Amniotic stem cell (primary cell): Measurements from ENCODE around the gene SLC16A13.
A peak's percentile ranks its signal among the peaks of the same experiment; 100 is the strongest.
"Not testable (repeated sequence)": the region's sequence is repeated elsewhere in the genome, so short reads cannot be mapped to it uniquely, and the experiment has no call there.

Experiments
- DNase-seq: peaks from one replicate; lab custom pipeline; 2025; lab: John Stamatoyannopoulos, UW

Gene SLC16A13

GRCh38 chr17:7029659-7030058 is 6.2 kb upstream of the SLC16A13 start:
- no peak for DNase-seq

GRCh38 chr17:7034955-7035590 is 742 bp upstream of the SLC16A13 start:
- DNase-seq: no peak

GRCh38 chr17:7038025-7038862 is 2.4 kb downstream of the SLC16A13 start:
- DNase-seq: no peak

- no peak for DNase-seq
Observed at GRCh38 chr17:7039832-7040231, 4.0 kb downstream of the SLC16A13 start.

GRCh38 chr17:7041607-7042500 is 6.0 kb downstream of the SLC16A13 start:
- DNase-seq: no peak

DNA sequence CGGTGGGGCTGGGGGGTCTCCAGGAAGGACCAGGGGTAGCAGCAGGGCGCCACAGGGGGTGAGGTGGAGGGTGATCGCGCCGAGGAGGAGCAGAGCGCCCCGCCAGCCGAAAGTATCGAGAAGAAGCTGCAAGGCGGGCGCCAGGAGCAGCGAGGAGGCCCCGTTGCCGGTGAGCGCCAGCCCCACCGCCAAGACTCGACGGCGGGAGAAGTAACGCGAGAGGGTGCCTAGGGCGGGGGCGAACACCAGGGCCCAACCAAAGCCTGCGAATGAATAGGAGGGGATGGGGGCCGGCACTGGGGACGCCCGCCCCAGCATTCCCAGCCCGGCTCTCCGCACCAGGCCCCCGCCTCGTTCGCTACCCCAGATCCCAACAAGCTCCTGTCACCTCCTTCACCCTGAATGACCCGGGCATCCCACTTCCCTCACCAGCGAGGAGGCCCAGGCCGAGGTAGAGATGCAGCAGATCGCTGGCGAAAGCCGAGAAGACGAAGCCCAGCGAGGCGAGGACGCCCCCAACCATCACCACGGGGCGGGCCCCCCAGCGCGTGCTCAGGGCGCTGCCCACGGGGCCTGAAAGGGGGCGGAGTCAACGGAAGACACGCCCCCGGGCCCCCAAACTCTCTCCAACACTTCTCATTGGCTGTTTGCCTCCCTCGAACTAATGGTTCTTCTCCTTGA is 6.8 kb downstream of the SLC16A13 start:
- DNase-seq: no peak

DNA sequence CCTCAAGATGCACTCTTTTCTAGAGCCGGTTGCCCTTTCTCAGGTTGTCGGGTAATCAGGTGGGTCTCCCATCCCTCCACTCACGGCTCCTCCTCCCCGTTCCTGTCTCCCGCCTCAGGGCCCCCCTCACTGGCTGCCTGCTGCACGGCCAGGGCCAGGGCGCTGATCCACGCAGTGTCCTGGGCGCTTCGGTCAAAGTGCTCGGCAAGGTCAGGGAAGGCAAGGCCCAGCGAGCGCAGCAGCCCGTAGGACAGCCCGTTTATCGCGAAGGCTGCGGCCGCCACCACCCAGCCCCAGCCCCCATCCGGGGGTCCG is 7.3 kb downstream of the SLC16A13 start:
- DNase-seq: no peak

- DNase-seq: no peak
Observed at GRCh38 chr17:7043497-7044198, 7.8 kb downstream of the SLC16A13 start, which contains the start of gene SLC16A11. Gene SLC16A11, minus strand, starts transcription at chr17:7044092. Its CDS starts 579 bp downstream, at chr17:7043513.

- DNase-seq: peak; percentile 37
Observed at GRCh38 chr17:7045492-7046126, 9.8 kb downstream of the SLC16A13 start.

DNA sequence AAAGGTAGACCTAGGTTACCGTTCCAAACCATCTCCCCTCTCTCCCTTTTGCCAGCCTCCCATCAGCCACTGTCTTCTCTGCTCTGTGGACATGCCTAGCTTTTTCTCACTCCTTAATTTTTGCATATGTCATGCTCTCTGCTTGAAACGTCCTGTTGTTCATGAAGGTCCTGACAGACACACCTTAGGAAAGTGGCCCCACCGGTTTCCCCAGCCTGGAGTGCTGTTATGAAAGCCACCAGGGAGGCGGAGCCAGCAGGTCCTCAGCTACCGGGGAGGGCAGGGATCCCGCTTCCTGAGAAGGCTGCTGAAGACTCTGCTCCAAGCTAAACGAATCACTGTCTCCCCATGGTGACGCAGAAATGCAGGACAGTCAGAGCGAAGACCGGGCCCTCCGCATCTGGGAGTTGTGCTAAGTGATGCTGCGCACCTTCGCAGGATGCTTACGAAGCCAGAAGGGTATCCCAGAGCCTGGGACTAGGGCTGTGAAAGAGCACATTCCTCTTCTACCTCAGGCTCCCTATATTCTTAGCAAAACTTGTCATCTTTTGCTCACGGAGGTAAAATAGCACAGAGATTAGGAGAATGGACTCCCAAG is 10.4 kb downstream of the SLC16A13 start:
- no peak for DNase-seq

DNA sequence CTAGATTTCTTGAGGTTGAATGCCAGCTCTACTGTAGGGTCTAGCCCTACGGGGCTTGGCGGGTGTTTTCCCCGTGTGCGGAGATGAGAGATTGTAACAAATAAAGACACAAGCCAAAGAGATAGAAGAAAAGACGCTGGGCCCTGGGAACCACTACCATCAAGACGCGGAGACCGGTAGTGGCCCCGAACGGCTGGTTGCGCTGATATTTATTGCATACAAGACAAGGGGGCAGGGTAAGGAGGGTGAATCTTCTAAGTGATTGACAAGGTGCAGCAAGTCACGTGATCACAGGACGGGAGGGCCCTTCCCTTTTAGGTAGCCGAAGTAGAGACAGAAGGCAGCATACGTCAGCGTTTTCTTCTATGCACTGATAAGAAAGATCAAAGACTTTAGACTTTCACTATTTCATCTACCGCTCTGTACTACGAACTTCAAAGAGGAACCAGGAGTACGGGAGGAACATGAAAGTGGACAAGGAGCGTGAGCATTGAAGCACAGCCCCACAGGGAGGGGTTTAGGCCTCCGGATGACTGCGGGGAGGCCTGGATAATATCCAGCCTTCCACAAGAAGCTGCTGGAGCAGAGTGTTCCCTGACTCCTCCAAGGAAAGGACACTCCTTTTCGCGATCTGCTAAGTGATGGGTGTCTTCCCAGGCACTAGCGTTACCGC is 11.0 kb downstream of the SLC16A13 start:
- not testable (repeated sequence) for DNase-seq

DNA sequence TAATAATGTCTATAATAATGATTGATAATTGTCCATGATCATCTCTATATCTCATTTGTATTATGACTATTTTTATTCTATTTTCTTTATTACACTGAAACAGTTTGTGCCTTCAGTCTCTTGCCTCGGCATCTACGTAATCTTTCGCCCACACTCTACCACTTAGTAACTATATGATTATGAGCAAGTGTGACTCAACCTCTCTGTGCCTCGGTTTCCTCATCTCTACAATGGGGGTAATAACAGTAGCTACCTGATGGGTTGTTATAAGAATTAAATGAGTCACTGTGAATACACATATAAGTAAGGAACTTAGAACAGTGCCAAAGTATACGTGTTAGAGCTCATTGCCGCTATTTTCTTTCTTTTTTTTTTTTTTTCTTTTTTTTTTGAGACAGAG is 11.8 kb downstream of the SLC16A13 start:
- no peak for DNase-seq

DNA sequence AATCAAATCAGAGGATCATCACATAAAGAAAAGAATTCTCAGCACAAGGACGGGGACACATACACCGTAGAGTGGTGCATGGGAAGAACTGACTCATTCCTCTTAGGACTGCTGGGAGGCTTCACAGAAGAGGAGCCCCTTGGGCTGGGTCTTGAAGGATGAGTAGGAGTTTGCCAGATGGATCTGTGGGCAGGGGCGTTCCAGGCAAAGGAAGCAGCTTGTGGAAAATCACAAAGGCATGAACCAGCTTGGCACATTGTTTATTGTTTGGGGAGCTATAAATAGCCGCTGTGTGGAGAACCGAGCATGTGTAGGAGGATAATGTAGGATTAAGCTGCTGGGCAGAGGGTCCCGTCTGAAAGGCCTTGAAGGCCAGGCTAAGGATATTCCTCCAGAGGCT is 13.2 kb downstream of the SLC16A13 start:
- no peak for DNase-seq

- not testable (repeated sequence) for DNase-seq
Observed at GRCh38 chr17:7050583-7050982, 14.8 kb downstream of the SLC16A13 start.

DNA sequence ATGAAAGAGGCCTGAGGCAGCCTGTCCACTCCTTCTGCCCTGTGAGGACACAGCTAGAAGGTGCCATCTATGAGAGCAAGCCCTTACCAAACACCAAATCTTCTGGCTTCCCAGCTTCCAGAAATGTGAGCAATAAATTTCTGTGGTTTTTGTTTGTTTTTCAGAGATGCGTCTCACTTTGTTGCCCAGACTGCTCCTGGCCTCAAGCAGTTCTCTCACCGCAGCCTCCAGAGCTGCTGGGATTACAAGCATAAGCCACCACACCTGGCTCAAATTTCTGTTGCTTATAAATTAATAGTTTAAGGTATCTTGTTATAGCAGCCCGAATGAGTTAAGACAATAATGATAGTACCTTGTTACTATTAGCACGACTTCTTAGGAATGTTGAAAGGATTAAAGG is 20.6 kb downstream of the SLC16A13 start:
- no peak for DNase-seq

DNA sequence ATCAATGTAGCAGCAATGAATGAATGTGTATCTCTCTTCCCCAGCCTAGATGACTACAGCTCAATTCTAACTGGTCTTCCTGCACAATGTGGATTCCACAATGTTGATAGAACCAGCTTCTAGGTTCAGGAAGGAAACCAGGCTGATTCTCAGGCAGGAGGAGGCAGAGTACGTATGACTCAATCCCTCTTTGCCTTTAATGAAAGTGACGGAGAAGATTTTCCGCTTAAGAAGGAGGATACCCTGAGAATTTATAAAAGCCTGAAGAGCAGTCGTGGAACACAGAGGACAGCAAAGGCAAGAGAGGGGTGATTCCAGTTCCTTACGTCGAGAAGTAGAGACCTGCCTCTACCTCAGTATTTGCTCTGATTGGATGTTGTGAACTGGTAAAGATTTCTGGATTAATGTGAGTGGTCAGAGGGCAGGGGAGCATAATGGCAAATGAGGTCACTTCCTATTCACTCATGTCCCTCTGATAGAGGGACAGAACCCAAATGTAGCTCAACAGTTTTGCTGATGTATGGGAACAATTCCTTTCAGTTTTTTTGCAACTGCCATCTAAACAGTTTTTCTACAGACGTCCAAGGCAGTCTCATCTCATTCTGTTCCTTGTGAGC is 23.1 kb downstream of the SLC16A13 start:
- DNase-seq: no peak

DNA sequence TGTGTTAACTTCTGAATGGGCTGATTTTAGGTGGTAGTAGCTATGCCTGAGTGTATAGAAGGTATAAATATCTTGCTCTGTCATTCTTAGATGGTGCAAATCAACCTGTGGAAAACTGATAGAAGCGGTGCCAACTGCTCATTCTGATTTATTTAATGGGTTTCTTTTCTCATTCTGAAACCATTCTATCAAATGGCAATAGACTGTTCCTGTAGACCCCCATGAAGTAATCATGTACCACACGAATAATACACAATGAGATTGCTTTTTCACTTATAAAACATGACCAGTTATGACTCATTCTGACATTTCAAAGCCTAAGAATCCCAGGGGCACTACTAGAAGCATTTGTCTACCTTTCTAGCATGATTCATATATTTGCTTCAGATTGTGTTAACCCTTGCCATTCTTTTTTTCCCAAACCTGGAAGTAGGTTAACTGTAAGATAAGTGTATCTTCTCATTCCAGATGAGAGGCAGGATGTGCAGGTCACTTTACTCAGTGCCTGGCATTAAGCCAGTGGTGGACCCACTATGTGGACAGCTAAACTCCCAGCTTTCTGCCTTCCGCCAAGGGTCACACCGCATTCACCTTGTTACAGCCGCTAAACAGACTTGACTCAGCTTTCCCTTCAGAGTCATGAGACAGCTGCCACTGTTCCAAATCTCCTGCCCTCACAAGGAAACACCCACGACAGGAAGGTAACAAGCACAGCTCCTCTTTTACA is 24.5 kb downstream of the SLC16A13 start:
- no peak for DNase-seq

- DNase-seq: no peak
Observed at GRCh38 chr17:7063518-7064094, 27.8 kb downstream of the SLC16A13 start.
